ENCODE results near the gene FOXD1. TPM values are rescaled to one million over a fixed set of nuclear protein-coding genes. Genes with fewer than 3 reads are reported as not detected.

Gene FOXD1
- total RNA-seq, 2 experiments from 2014 or later = 0.23 to 0.48 TPM

- peaks cover 12% of the 10 kb centered on the region for H3K4me1 Mint-ChIP-seq
- H3K27me3 Mint-ChIP-seq = peaks cover 77% of the 10 kb centered on the region
- ChIA-PET CTCF (interaction anchor here (1.1 kb wide), 1 partner anchor 12 kb away, joined by 3 read pairs; no protein-coding TSS in a partner anchor), POLR2A (no interaction called here)
- H3K27ac Mint-ChIP-seq = no peak overlapping the region
- no peaks in the 10 kb centered on the region for H3K36me3 Mint-ChIP-seq (ENCODE audit: low read depth)
- no peak for ATAC-seq
- no peak for DNase-seq
- intact Hi-C loops (cut with DNase I, micrococcal nuclease) = loop anchor here (1.0 to 5.0 kb wide), 2 partner anchors 10 to 206 kb away; partner anchors contain the start of gene FOXD1 (in 1 of the 2)
- no peaks in the 10 kb centered on the region for H3K9me3 Mint-ChIP-seq (ENCODE audit: low read depth)
- peak overlapping the region; percentile 30 for H3K4me3 Mint-ChIP-seq
These were observed 10.6 kb downstream of the FOXD1 start for GRCh38 chr5:73437777-73438644.

- intact Hi-C loops (cut with DNase I, micrococcal nuclease) = loop anchor here in 1 of 2 experiments (5.0 kb wide), 1 partner anchor 205 kb away; no protein-coding TSS in a partner anchor
- no peak overlapping the region for H3K27ac Mint-ChIP-seq
- ChIA-PET POLR2A (no interaction called here), CTCF (interaction anchor here (1.1 kb wide), 1 partner anchor 13 kb away, joined by 3 read pairs; no protein-coding TSS in a partner anchor)
- no peaks in the 10 kb centered on the region for H3K9me3 Mint-ChIP-seq (ENCODE audit: low read depth)
- H3K4me1 Mint-ChIP-seq = peaks cover 12% of the 10 kb centered on the region
- H3K36me3 Mint-ChIP-seq (ENCODE audit: low read depth) = no peaks in the 10 kb centered on the region
- ATAC-seq (peak; percentile 36), DNase-seq (peak; percentile 49)
- peak overlapping the region; percentile 30 for H3K4me3 Mint-ChIP-seq
- H3K27me3 Mint-ChIP-seq = peaks cover 74% of the 10 kb centered on the region
These were observed 11.3 kb downstream of the FOXD1 start for GRCh38 chr5:73437101-73437776.

- no peak overlapping the region for H3K27ac Mint-ChIP-seq
- intact Hi-C loops (cut with DNase I, micrococcal nuclease) = loop anchor here in 1 of 2 experiments (5.0 kb wide), 1 partner anchor 204 kb away; no protein-coding TSS in a partner anchor
- DNase-seq (no peak), ATAC-seq (no peak)
- no peaks in the 10 kb centered on the region for H3K9me3 Mint-ChIP-seq (ENCODE audit: low read depth)
- CTCF ChIA-PET = no interaction called here
- POLR2A ChIA-PET = no interaction called here
- peaks cover 12% of the 10 kb centered on the region for H3K4me1 Mint-ChIP-seq
- H3K27me3 Mint-ChIP-seq = peaks cover 72% of the 10 kb centered on the region
- no peak overlapping the region for H3K4me3 Mint-ChIP-seq
- no peaks in the 10 kb centered on the region for H3K36me3 Mint-ChIP-seq (ENCODE audit: low read depth)
These were observed 12.0 kb downstream of the FOXD1 start for GRCh38 chr5:73436535-73437100.

- Mint-ChIP-seq H3K9me3 (ENCODE audit: low read depth) (no peaks in the 10 kb centered on the region), H3K27ac (no peak overlapping the region), H3K4me1 (peaks cover 12% of the 10 kb centered on the region), H3K4me3 (no peak overlapping the region), H3K36me3 (ENCODE audit: low read depth) (no peaks in the 10 kb centered on the region), H3K27me3 (peaks cover 66% of the 10 kb centered on the region)
- POLR2A ChIA-PET = no interaction called here
- CTCF ChIA-PET = no interaction called here
- intact Hi-C loops (cut with DNase I, micrococcal nuclease) = loop anchor here in 1 of 2 experiments (5.0 kb wide), 1 partner anchor 204 kb away; no protein-coding TSS in a partner anchor
- no peak for DNase-seq
- no peak for ATAC-seq
These were observed 12.6 kb downstream of the FOXD1 start for GRCh38 chr5:73435759-73436534.

GRCh38 chr5:73434907-73435306, 13.7 kb downstream of the FOXD1 start:
- Mint-ChIP-seq H3K27me3 (peaks cover 61% of the 10 kb centered on the region), H3K4me3 (no peak overlapping the region), H3K9me3 (ENCODE audit: low read depth) (no peaks in the 10 kb centered on the region), H3K36me3 (ENCODE audit: low read depth) (no peaks in the 10 kb centered on the region), H3K27ac (no peak overlapping the region), H3K4me1 (peaks cover 12% of the 10 kb centered on the region)
- ChIA-PET POLR2A (no interaction called here), CTCF (interaction anchor here (1.2 to 1.7 kb wide), 2 partner anchors 16 to 21 kb away, joined by 3 to 7 read pairs; no protein-coding TSS in a partner anchor)
- DNase-seq = no peak
- ATAC-seq = no peak
- intact Hi-C loops (cut with DNase I, micrococcal nuclease) = loop anchor here in 1 of 2 experiments (5.0 kb wide), 1 partner anchor 203 kb away; no protein-coding TSS in a partner anchor

- Mint-ChIP-seq H3K9me3 (ENCODE audit: low read depth) (no peaks in the 10 kb centered on the region), H3K4me1 (peaks cover 12% of the 10 kb centered on the region), H3K27me3 (peaks cover 59% of the 10 kb centered on the region), H3K27ac (no peak overlapping the region), H3K36me3 (ENCODE audit: low read depth) (no peaks in the 10 kb centered on the region), H3K4me3 (no peak overlapping the region)
- ChIA-PET POLR2A (no interaction called here), CTCF (interaction anchor here (1.2 to 1.7 kb wide), 2 partner anchors 16 to 21 kb away, joined by 3 to 7 read pairs; no protein-coding TSS in a partner anchor)
- DNase-seq = no peak
- no peak for ATAC-seq
- intact Hi-C loops (cut with DNase I, micrococcal nuclease) = no loop called here
These were observed 14.1 kb downstream of the FOXD1 start for GRCh38 chr5:73434461-73434860.

- ATAC-seq (no peak), DNase-seq (no peak)
- intact Hi-C loops (cut with DNase I, micrococcal nuclease) = no loop called here
- H3K27me3 Mint-ChIP-seq = peaks cover 59% of the 10 kb centered on the region
- H3K4me3 Mint-ChIP-seq = no peak overlapping the region
- no peaks in the 10 kb centered on the region for H3K36me3 Mint-ChIP-seq (ENCODE audit: low read depth)
- ChIA-PET CTCF (interaction anchor here (1.2 to 1.7 kb wide), 2 partner anchors 17 to 22 kb away, joined by 3 to 7 read pairs; no protein-coding TSS in a partner anchor), POLR2A (no interaction called here)
- peaks cover 12% of the 10 kb centered on the region for H3K4me1 Mint-ChIP-seq
- no peaks in the 10 kb centered on the region for H3K9me3 Mint-ChIP-seq (ENCODE audit: low read depth)
- H3K27ac Mint-ChIP-seq = no peak overlapping the region
These were observed 14.6 kb downstream of the FOXD1 start for GRCh38 chr5:73433982-73434342.

GRCh38 chr5:73433272-73433981, 15.2 kb downstream of the FOXD1 start:
- Mint-ChIP-seq H3K27ac (no peak overlapping the region), H3K4me3 (no peak overlapping the region), H3K36me3 (ENCODE audit: low read depth) (no peaks in the 10 kb centered on the region), H3K9me3 (ENCODE audit: low read depth) (no peaks in the 10 kb centered on the region), H3K4me1 (peaks cover 12% of the 10 kb centered on the region), H3K27me3 (peaks cover 55% of the 10 kb centered on the region)
- intact Hi-C loops (cut with DNase I, micrococcal nuclease) = no loop called here
- ChIA-PET CTCF (interaction anchor here (1.0 to 1.7 kb wide), 4 partner anchors 11 to 191 kb away, joined by 3 to 7 read pairs (median 4); no protein-coding TSS in a partner anchor), POLR2A (no interaction called here)
- no peak for ATAC-seq
- no peak for DNase-seq

- Mint-ChIP-seq H3K9me3 (ENCODE audit: low read depth) (no peaks in the 10 kb centered on the region), H3K27me3 (peaks cover 44% of the 10 kb centered on the region), H3K27ac (no peak overlapping the region), H3K4me1 (peaks cover 4% of the 10 kb centered on the region), H3K36me3 (ENCODE audit: low read depth) (no peaks in the 10 kb centered on the region), H3K4me3 (no peak overlapping the region)
- intact Hi-C loops (cut with DNase I, micrococcal nuclease) = no loop called here
- ChIA-PET POLR2A (no interaction called here), CTCF (interaction anchor here (0.7 kb wide), 1 partner anchor 17 kb away, joined by 3 read pairs; no protein-coding TSS in a partner anchor)
- DNase-seq = no peak
- ATAC-seq = no peak
These were observed 17.2 kb downstream of the FOXD1 start for GRCh38 chr5:73431204-73431851.

GRCh38 chr5:73426034-73426433, 22.5 kb downstream of the FOXD1 start:
- CTCF ChIA-PET = interaction anchor here (0.6 to 1.3 kb wide), 4 partner anchors 25 to 509 kb away, joined by 3 to 4 read pairs (median 3); no protein-coding TSS in a partner anchor
- intact Hi-C loops (cut with DNase I, micrococcal nuclease) = no loop called here
- no peak overlapping the region for H3K4me3 Mint-ChIP-seq
- POLR2A ChIA-PET = no interaction called here
- H3K36me3 Mint-ChIP-seq (ENCODE audit: low read depth) = no peaks in the 10 kb centered on the region
- H3K4me1 Mint-ChIP-seq = no peaks in the 10 kb centered on the region
- no peak overlapping the region for H3K27ac Mint-ChIP-seq
- H3K9me3 Mint-ChIP-seq (ENCODE audit: low read depth) = no peaks in the 10 kb centered on the region
- DNase-seq = no peak
- H3K27me3 Mint-ChIP-seq = peaks cover 39% of the 10 kb centered on the region
- ATAC-seq = no peak

Data from activated CD4-positive, alpha-beta T cell treated with anti-CD3 and anti-CD28 coated beads for 36 hours (primary cell).